Loucy (cell line): ENCODE measurements around the gene SOWAHA.

ENCODE experiments used
- EZH2phosphoT487 ChIP-seq: fragments of 200-600 bp; IDR thresholded peaks from 2 replicates; pipeline ENCODE4 v1.6.1; 2018; ENCODE audit warnings: antibody characterized with exemption, mild to moderate bottlenecking, moderate library complexity, borderline replicate concordance
- TF ChIP-seq, protein P1 (sequence below): fragments of 200-600 bp; sonication (generic); conservative IDR thresholded peaks from 2 replicates; pipeline ENCODE4 v1.5.1; 2014; ENCODE audit warnings: mild to moderate bottlenecking, antibody characterized with exemption, low read length

DNA sequence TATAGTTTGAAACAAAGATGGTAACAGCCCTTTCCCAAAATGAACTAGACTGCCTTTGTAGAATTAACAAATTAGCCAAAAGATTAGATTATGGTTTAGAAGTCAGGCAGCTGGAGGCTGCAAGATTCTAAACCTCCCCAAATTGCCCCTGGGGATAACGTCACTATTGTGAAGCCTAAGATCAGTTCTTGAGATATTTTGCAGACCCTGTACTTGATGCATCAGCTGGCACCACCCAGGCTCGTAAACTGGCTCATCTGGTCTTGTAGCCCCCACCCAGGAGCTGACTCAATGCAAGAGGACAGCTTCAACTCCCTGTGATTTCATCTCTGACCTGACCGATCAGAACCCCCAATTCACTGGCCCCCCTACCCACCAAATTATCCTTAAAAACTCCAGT lies 4.2 kb upstream of the SOWAHA start:
- TF ChIP-seq, protein P1, sequence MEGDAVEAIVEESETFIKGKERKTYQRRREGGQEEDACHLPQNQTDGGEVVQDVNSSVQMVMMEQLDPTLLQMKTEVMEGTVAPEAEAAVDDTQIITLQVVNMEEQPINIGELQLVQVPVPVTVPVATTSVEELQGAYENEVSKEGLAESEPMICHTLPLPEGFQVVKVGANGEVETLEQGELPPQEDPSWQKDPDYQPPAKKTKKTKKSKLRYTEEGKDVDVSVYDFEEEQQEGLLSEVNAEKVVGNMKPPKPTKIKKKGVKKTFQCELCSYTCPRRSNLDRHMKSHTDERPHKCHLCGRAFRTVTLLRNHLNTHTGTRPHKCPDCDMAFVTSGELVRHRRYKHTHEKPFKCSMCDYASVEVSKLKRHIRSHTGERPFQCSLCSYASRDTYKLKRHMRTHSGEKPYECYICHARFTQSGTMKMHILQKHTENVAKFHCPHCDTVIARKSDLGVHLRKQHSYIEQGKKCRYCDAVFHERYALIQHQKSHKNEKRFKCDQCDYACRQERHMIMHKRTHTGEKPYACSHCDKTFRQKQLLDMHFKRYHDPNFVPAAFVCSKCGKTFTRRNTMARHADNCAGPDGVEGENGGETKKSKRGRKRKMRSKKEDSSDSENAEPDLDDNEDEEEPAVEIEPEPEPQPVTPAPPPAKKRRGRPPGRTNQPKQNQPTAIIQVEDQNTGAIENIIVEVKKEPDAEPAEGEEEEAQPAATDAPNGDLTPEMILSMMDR, result no peak
- no peak for TF ChIP-seq EZH2phosphoT487
